ENCODE measurements around the gene PLEKHG5. TPM values are rescaled to one million over a fixed set of nuclear protein-coding genes. Genes with fewer than 3 reads are reported as not detected.

PLEKHG5 gene
- total RNA-seq, 1 experiment from 2014 or later: 20.4 TPM

GRCh38 chr1:6511056-6511455 lies 19.6 kb upstream of the PLEKHG5 start:
- no peak for DNase-seq (ENCODE audit: low read depth)

GRCh38 chr1:6510493-6510892 lies 19.0 kb upstream of the PLEKHG5 start:
- DNase-seq (ENCODE audit: low read depth): no peak

GRCh38 chr1:6509919-6510291 lies 18.4 kb upstream of the PLEKHG5 start:
- no peak for DNase-seq (ENCODE audit: low read depth)

GRCh38 chr1:6509220-6509918 lies 17.9 kb upstream of the PLEKHG5 start:
- DNase-seq (ENCODE audit: low read depth): no peak

GRCh38 chr1:6508816-6509189 lies 17.3 kb upstream of the PLEKHG5 start:
- DNase-seq (ENCODE audit: low read depth): no peak

- DNase-seq (ENCODE audit: low read depth): no peak
Observed at GRCh38 chr1:6508154-6508815, 16.8 kb upstream of the PLEKHG5 start.

GRCh38 chr1:6507461-6507911 lies 16.0 kb upstream of the PLEKHG5 start:
- DNase-seq (ENCODE audit: low read depth): no peak

GRCh38 chr1:6507037-6507428 lies 15.6 kb upstream of the PLEKHG5 start:
- DNase-seq (ENCODE audit: low read depth): no peak

- DNase-seq (ENCODE audit: low read depth): no peak
Observed at GRCh38 chr1:6506210-6507036, 15.0 kb upstream of the PLEKHG5 start.

GRCh38 chr1:6505367-6506209 lies 14.1 kb upstream of the PLEKHG5 start:
- DNase-seq (ENCODE audit: low read depth): no peak

- no peak for DNase-seq (ENCODE audit: low read depth)
Observed at GRCh38 chr1:6504887-6505286, 13.4 kb upstream of the PLEKHG5 start.

GRCh38 chr1:6503884-6504602 lies 12.6 kb upstream of the PLEKHG5 start:
- DNase-seq (ENCODE audit: low read depth): no peak

GRCh38 chr1:6502000-6502891 lies 10.8 kb upstream of the PLEKHG5 start:
- DNase-seq (ENCODE audit: low read depth): no peak

GRCh38 chr1:6501279-6501813 lies 9.9 kb upstream of the PLEKHG5 start:
- DNase-seq (ENCODE audit: low read depth): no peak

- DNase-seq (ENCODE audit: low read depth): no peak
Observed at GRCh38 chr1:6500544-6501278, 9.2 kb upstream of the PLEKHG5 start.

GRCh38 chr1:6499296-6499695 lies 7.8 kb upstream of the PLEKHG5 start:
- DNase-seq (ENCODE audit: low read depth): no peak

- no peak for DNase-seq (ENCODE audit: low read depth)
Observed at GRCh38 chr1:6498576-6499111, 7.2 kb upstream of the PLEKHG5 start.

GRCh38 chr1:6497867-6498575 lies 6.6 kb upstream of the PLEKHG5 start:
- no peak for DNase-seq (ENCODE audit: low read depth)
